ENCODE results near the gene MACC1. TPM values are rescaled to one million over a fixed set of nuclear protein-coding genes. Genes with fewer than 3 reads are reported as not detected.

MACC1 gene
- total RNA-seq, 4 donors from 2014 or later: 0.33 to 11.6 (median 0.44) TPM; not detected in 1

GRCh38 chr7:20229081-20229480 is 11.9 kb upstream of the MACC1 start:
- TF ChIP-seq CTCF (IDR thresholded peaks at IDR 0.05; ENCODE audit: low read depth): no peak

- TF ChIP-seq CTCF (IDR thresholded peaks at IDR 0.05; ENCODE audit: low read depth): no peak
Observed at GRCh38 chr7:20228654-20229053, 11.5 kb upstream of the MACC1 start.

- no peak for TF ChIP-seq CTCF (IDR thresholded peaks at IDR 0.05; ENCODE audit: low read depth)
Observed at GRCh38 chr7:20227291-20227795, 10.2 kb upstream of the MACC1 start.

GRCh38 chr7:20226860-20227259 is 9.7 kb upstream of the MACC1 start:
- TF ChIP-seq CTCF (IDR thresholded peaks at IDR 0.05; ENCODE audit: low read depth): no peak

GRCh38 chr7:20225384-20225783 is 8.2 kb upstream of the MACC1 start:
- TF ChIP-seq CTCF (IDR thresholded peaks at IDR 0.05; ENCODE audit: low read depth): no peak

- TF ChIP-seq CTCF (IDR thresholded peaks at IDR 0.05; ENCODE audit: low read depth): no peak
Observed at GRCh38 chr7:20224025-20224424, 6.8 kb upstream of the MACC1 start.

GRCh38 chr7:20223356-20223755 is 6.2 kb upstream of the MACC1 start:
- no peak for TF ChIP-seq CTCF (IDR thresholded peaks at IDR 0.05; ENCODE audit: low read depth)

All from subcutaneous adipose tissue (tissue), 4 donors.